IMR-90 (cell line): ENCODE data around the gene CTIF.

Source experiments
- CTCF ChIP-seq: conservative IDR thresholded peaks from 2 replicates; pipeline ENCODE4 v1.5.1; 2012; ENCODE audit warnings: mild to moderate bottlenecking, low read depth, low read length, improper control_type of control experiment
- POLR2A ChIP-seq: IDR thresholded peaks from 2 replicates; pipeline ENCODE4 v1.6.1; 2012; ENCODE audit warnings: mild to moderate bottlenecking, low read depth, low read length
- RFX5 ChIP-seq: IDR thresholded peaks from 2 replicates; pipeline ENCODE4 v1.8.0; 2012; ENCODE audit warnings: low read depth, mild to moderate bottlenecking, low read length, moderate library complexity
- USF2 ChIP-seq: fragments of 150-350 bp; IDR thresholded peaks from 2 replicates; pipeline ENCODE4 v1.6.1; 2017; ENCODE audit warnings: mild to moderate bottlenecking, antibody characterized with exemption, low read length, low read depth

GRCh38 chr18:48578289-48578688 is 39.5 kb downstream of the CTIF start:
- TF ChIP-seq RFX5: no peak
- no peak for TF ChIP-seq CTCF
- no peak for TF ChIP-seq POLR2A
- no peak for TF ChIP-seq USF2
